IMR-90 (cell line): ENCODE data around the gene PTPRO. TPM values are rescaled to one million over a fixed set of nuclear protein-coding genes. Genes with fewer than 3 reads are reported as not detected.

Experiments
- ATAC-seq: fragments of 200-7000 bp; cut with Tn5 transposase; 2 replicates; pipeline ENCODE4 v1.9.1; 2020; ENCODE audit warnings: low read depth, mild to moderate bottlenecking, moderate library complexity
- BruUV-seq: library from RNA; stranded (reverse); fragments of 400-500 nt; replicated peaks from 2 replicates; lab custom pipeline; 2021; lab: Mats Ljungman, UMichigan
- CTCF ChIA-PET: fragments of 300-600 bp; formaldehyde crosslinking; extraction: SDS; loops from one replicate; lab custom pipeline; 2021; ENCODE audit warnings: antibody characterized with exemption; lab: Yijun Ruan, JAX
- POLR2A ChIA-PET: fragments of 300-600 bp; sonication (Branson Sonifier 250); formaldehyde crosslinking; loops from one replicate; lab custom pipeline; 2022; ENCODE audit warnings: antibody characterized with exemption; ENCODE audit not compliant: unreplicated experiment; lab: Charles Lee
- DNase-seq: peaks from one replicate; pipeline ENCODE4 v3.0.0; 2013
- H2AFZ ChIP-seq: replicated peaks from 2 replicates; pipeline ENCODE3; 2013; ENCODE audit warnings: low read length, mild to moderate bottlenecking; ENCODE audit not compliant: poor library complexity
- H2AK5ac ChIP-seq: 2 replicates; pipeline ENCODE4 v1.6.1; 2013; ENCODE audit warnings: low read depth, low read length, inconsistent platforms
- H2AK9ac ChIP-seq: replicated peaks from 2 replicates; pipeline ENCODE3; 2013; ENCODE audit warnings: mild to moderate bottlenecking, low read depth, low read length, moderate library complexity; ENCODE audit not compliant: poor library complexity
- H2BK120ac ChIP-seq: 2 replicates; pipeline ENCODE4 v1.6.1; 2013; ENCODE audit warnings: low read depth, low read length, inconsistent platforms
- H2BK15ac ChIP-seq: 3 replicates; pipeline ENCODE4 v1.6.1; 2013; ENCODE audit warnings: low read depth, low read length, inconsistent platforms
- H2BK20ac ChIP-seq: 2 replicates; pipeline ENCODE4 v1.6.1; 2013; ENCODE audit warnings: low read depth, mild to moderate bottlenecking, inconsistent platforms, low read length, moderate library complexity
- H2BK5ac ChIP-seq: 2 replicates; pipeline ENCODE4 v1.6.1; 2013; ENCODE audit warnings: mild to moderate bottlenecking, low read depth, low read length, inconsistent platforms; ENCODE audit not compliant: poor library complexity, severe bottlenecking
- H3K14ac ChIP-seq: replicated peaks from 2 replicates; pipeline ENCODE4 v1.6.1; 2013; ENCODE audit warnings: low read depth, low read length, inconsistent platforms
- H3K18ac ChIP-seq: 2 replicates; pipeline ENCODE4 v1.6.1; 2013; ENCODE audit warnings: low read depth, low read length, control low read depth
- H3K23ac ChIP-seq: 2 replicates; pipeline ENCODE4 v1.6.1; 2013; ENCODE audit warnings: low read depth, low read length, inconsistent platforms
- H3K27ac ChIP-seq: 2 replicates; pipeline ENCODE4 v1.5.1; 2013; ENCODE audit warnings: mild to moderate bottlenecking, control low read depth, low read length; ENCODE audit not compliant: insufficient read depth
- H3K27me3 ChIP-seq: 2 replicates; pipeline ENCODE4 v1.6.1; 2013; ENCODE audit warnings: low read length; ENCODE audit not compliant: control insufficient read depth, insufficient read depth
- H3K36me3 ChIP-seq: 2 replicates; pipeline ENCODE4 v1.6.1; 2013; ENCODE audit warnings: low read length, mixed read lengths; ENCODE audit not compliant: control insufficient read depth, insufficient read depth
- H3K4ac ChIP-seq: 2 replicates; pipeline ENCODE4 v1.6.1; 2013; ENCODE audit warnings: low read depth, low read length, inconsistent platforms
- H3K4me1 ChIP-seq: 2 replicates; pipeline ENCODE4 v1.6.1; 2013; ENCODE audit warnings: low read length, mixed read lengths; ENCODE audit not compliant: control insufficient read depth, insufficient read depth
- H3K4me2 ChIP-seq: 2 replicates; pipeline ENCODE4 v1.6.1; 2013; ENCODE audit warnings: low read depth, mild to moderate bottlenecking, control low read depth, low read length, moderate library complexity
- H3K4me3 ChIP-seq: 2 replicates; pipeline ENCODE4 v1.5.1; 2013; ENCODE audit warnings: low read depth, mild to moderate bottlenecking, control low read depth, low read length, moderate library complexity; ENCODE audit not compliant: insufficient read depth
- H3K56ac ChIP-seq: 2 replicates; pipeline ENCODE4 v1.6.1; 2013; ENCODE audit warnings: low read length, inconsistent platforms; ENCODE audit not compliant: insufficient read depth; ENCODE audit errors: extremely low read depth
- H3K79me1 ChIP-seq, 2 experiments: 2 replicates each; pipeline ENCODE4 v1.6.1; 2013; ENCODE audit warnings: low read length in 2 of 2, inconsistent platforms in 1 of 2, low read depth in 1 of 2
- H3K9ac ChIP-seq: 2 replicates; pipeline ENCODE4 v1.6.1; 2013; ENCODE audit warnings: low read depth, low read length, control low read depth
- H3K9me1 ChIP-seq: 2 replicates; pipeline ENCODE4 v1.6.1; 2013; ENCODE audit warnings: low read length, inconsistent platforms; ENCODE audit not compliant: insufficient read depth
- H3K9me3 ChIP-seq: 2 replicates; pipeline ENCODE4 v1.6.1; 2013; ENCODE audit warnings: low read length; ENCODE audit not compliant: control insufficient read depth, insufficient read depth
- H4K20me1 ChIP-seq: 2 replicates; pipeline ENCODE4 v1.6.1; 2013; ENCODE audit warnings: low read length, inconsistent platforms; ENCODE audit not compliant: insufficient read depth
- H4K5ac ChIP-seq: 2 replicates; pipeline ENCODE4 v1.6.1; 2013; ENCODE audit warnings: mild to moderate bottlenecking, low read depth, low read length, control low read depth
- H4K8ac ChIP-seq, 2 experiments: 2 replicates each; pipeline ENCODE4 v1.6.1; 2013; ENCODE audit warnings: low read depth in 2 of 2, low read length in 2 of 2, control low read depth in 1 of 2, inconsistent platforms in 1 of 2
- H4K91ac ChIP-seq: 2 replicates; pipeline ENCODE4 v1.6.1; 2013; ENCODE audit warnings: low read depth, low read length, inconsistent platforms; ENCODE audit not compliant: insufficient read depth
- CTCF ChIP-seq: conservative IDR thresholded peaks from 2 replicates; pipeline ENCODE4 v1.5.1; 2012; ENCODE audit warnings: mild to moderate bottlenecking, low read depth, low read length, improper control_type of control experiment
- FOS ChIP-seq: fragments of 150-350 bp; IDR thresholded peaks from 2 replicates; pipeline ENCODE4 v1.6.1; 2016; ENCODE audit warnings: low read depth, low read length
- WGBS, 2 experiments: methylation state at CpG; one replicate each; pipeline versions ENCODE4 v1.1.5 to v1.1.7; 2013; ENCODE audit warnings: missing lambda C conversion rate in 2 of 2; ENCODE audit not compliant: insufficient read length in 1 of 2; ENCODE audit errors: extremely low coverage in 2 of 2; 5-methylcytosine and 5-hydroxymethylcytosine counted together
- dilution Hi-C: fragments of 300-500 bp; cut with HindIII; formaldehyde crosslinking; loops from one replicate; pipeline ENCODE4 v1.14.3; 2018; ENCODE audit warnings: low sequenced_read_pairs; ENCODE audit not compliant: unreplicated experiment
- in situ Hi-C: fragments of 300-500 bp; cut with MboI; formaldehyde crosslinking; loops from 3 replicates; pipeline ENCODE4 v1.14.3; 2019; ENCODE audit warnings: low sequenced_read_pairs, inconsistent platforms, mixed read lengths
- intact Hi-C: fragments of 100-400 bp; cut with micrococcal nuclease; formaldehyde crosslinking; loops from 2 replicates; pipeline ENCODE4 v1.10.0; 2022
- polyA plus RNA-seq, 3 experiments: library from polyadenylated mRNA; depleted of rRNA; stranded (reverse); fragments of >200 nt; gene quantifications; 2 replicates each; pipeline ENCODE4 v1.2.3, GENCODE V29; 2012; ENCODE audit warnings: low replicate concordance in 1 of 3
- total RNA-seq: library from RNA; depleted of rRNA; stranded (reverse); fragments of >200 nt; gene quantifications from 2 replicates; pipeline ENCODE4 v1.2.3, GENCODE V29; 2012

The PTPRO gene
- total and polyA plus RNA-seq, 2 of the 4 experiments (the other 2 are of a cell fraction): 0.03 to 0.18 TPM

DNA sequence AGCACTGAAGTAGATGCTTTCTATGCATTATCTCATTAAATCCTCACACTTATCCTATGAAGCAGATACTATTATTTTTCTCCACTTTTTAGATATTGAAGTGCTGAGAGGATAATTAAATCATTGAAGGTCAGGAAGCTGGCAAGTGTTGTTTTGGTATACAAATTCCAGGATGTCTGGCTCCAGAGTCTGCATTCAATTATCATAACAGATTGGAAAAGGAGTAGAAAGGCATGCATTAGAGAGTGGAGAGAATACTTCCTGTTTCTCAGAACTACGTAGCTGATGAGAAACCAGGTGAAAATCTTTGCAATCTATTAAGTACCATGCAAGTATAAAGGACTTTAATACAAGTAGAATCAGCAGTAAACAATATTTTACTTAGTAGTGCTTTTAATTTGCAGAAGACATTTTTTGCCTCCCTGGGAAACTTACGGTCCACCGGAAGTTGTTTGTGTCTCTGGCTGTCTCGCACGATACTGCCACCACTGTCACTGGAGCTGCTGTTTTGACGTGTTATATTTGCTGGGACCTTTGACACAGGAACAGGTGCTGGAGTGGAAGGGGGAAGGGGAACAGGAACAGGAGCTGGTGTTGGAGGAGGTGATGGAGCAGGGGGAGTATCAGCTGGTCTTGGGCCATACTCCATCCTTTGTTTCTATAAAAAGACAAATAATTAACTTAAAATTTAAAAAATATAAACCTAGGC, 308.9 kb downstream of the PTPRO start:
- Histone ChIP-seq H2AFZ (peak overlapping the region; percentile 28), H4K5ac (no peak overlapping the region; the same call in 1 of the 2 replicates), H3K14ac (peak overlapping the region; percentile 85), H3K27me3 (no peaks in the 10 kb centered on the region), H3K4me1 (peaks cover 17% of the 10 kb centered on the region), H3K4me2 (no peak overlapping the region), H3K79me1 (peaks cover 6 to 26% of the 10 kb centered on the region in 2 experiments; a peak in 3 of 4 replicates), H4K8ac (peak overlapping the region; percentile 46 to 66; a peak in 2 of 4 replicates), H2BK15ac (peak overlapping the region; percentile 92; the same call in 2 of the 3 replicates), H3K9me1 (peaks cover 10% of the 10 kb centered on the region), H3K36me3 (peaks cover 4% of the 10 kb centered on the region), H2BK120ac (peak overlapping the region; percentile 84), H2BK5ac (peak overlapping the region; percentile 100), H3K4ac (peak overlapping the region; percentile 94), H2AK9ac (peak overlapping the region; percentile 31), H4K20me1 (no peaks in the 10 kb centered on the region), H3K23ac (peak overlapping the region; percentile 91; the same call in 1 of the 2 replicates), H4K91ac (peak overlapping the region; percentile 56), H3K18ac (peak overlapping the region; percentile 74; the same call in 1 of the 2 replicates), H3K9me3 (no peaks in the 10 kb centered on the region), H3K27ac (peak overlapping the region; percentile 78), H3K9ac (no peak overlapping the region), H3K56ac (no peak overlapping the region), H3K4me3 (no peak overlapping the region), H2AK5ac (peak overlapping the region; percentile 97), H2BK20ac (peak overlapping the region; percentile 82)
- dilution Hi-C loops (no loop called here), intact Hi-C loops (no loop called here), in situ Hi-C loops (no loop called here)
- DNase-seq: no peak
- TF ChIP-seq FOS: no peak
- TF ChIP-seq CTCF: no peak
- ChIA-PET CTCF (no interaction called here), POLR2A (interaction anchor here (0.6 kb wide), 1 partner anchor 971 kb away, joined by 3 read pairs; no protein-coding TSS in a partner anchor)
- BruUV-seq: no TSS peak
- WGBS, 2 experiments: no CpG with 5 or more reads among the region's 6 CpGs
- no peak for ATAC-seq
